SIG-M5 treated with dmso at 0.1 percent for 504 hours (cell line): ENCODE results near the gene TRAFD1.

Experiments used
- DNase-seq: peaks from one replicate; lab custom pipeline; 2025; ENCODE audit not compliant: unreplicated experiment; lab: John Stamatoyannopoulos, UW

TRAFD1 gene

DNA sequence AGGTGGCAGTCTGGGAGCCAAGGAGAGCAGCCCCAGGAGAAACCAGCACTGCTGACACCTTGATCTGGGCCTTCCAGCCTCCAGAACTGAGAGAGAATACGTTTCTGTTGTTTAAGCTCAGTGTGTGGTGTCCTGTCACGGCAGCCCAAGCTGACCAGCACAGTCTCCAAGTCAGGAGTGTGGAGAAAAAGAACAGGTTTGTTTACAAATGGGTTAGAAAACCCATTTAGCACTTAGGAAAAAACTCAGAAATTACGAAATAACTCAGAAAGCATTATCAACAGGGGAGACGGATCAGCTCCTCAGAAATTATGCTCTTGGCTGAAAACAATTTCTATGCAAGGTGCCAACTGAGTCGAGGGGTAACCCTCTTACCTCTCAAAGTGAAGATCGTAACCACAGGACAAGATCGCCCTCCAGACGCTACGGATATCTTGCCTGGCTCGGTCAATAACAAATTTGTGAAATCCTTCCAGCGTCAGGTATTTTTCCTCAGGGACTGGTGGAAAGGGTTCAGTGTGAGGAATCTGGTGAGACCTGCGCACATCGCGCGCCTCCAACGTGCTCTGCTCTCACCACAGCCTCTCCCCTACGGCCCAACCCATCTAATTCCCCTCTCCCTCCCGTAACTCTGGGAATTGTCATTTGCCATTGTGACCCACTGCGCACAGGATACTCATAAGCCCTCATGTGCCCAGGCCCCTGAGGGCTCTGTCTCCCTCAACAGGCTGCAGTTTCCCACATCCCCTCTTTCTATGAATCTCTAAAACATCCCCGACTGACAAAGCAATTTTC is 50.2 kb downstream of the TRAFD1 start:
- no peak for DNase-seq

DNA sequence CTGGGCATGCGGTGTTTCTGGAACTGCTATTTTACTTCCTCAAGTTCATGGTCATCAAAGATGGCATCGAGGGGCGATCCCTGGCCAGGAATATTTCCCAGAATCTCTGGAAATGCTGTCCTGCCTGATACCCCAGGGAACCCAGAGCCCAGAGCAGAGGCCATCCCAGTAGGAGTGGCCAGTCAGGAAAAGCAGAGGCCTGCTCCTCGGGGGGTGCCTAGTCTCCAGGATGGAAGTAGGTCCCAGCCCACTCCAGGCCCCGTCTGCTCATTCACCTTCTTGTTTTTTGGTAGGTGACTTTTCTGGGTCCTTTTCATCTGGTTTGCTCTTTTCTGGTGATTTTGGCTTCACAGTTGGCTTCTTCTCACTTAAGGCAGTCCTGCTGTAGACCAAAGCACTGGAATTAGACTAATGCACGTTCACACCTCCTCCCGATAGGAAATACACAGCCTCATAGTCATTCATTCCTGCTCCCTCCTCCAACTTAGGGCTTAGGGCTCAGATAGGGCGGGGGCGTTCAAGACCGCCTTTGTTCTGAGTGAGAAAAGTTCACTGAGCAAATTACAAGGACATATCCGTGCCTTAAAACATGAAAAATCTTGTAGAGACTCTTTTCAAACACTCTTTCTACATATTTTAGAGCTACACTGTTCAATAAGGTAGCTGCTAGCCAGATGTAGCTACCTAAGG is 51.1 kb downstream of the TRAFD1 start:
- DNase-seq: no peak

DNA sequence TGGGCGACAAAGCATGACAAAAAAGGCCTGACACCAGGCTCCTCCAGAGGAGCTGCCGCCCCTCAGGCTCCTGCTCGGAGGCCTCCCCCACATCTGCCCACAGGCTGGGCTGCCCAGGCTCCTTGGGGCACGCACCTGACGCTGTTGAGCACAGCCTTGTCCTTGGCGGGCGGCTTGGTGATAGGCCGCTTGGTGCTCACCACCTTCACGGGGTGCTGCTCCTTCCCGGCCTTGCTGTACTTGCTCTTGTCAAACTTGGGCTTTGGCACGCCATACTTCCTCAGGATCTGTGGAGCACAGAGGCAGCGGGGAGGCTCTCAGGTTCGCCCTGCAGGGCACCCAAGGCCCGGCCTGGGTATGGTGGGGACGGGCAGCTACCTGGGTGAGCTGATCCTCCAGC is 53.4 kb downstream of the TRAFD1 start:
- DNase-seq: no peak

DNA sequence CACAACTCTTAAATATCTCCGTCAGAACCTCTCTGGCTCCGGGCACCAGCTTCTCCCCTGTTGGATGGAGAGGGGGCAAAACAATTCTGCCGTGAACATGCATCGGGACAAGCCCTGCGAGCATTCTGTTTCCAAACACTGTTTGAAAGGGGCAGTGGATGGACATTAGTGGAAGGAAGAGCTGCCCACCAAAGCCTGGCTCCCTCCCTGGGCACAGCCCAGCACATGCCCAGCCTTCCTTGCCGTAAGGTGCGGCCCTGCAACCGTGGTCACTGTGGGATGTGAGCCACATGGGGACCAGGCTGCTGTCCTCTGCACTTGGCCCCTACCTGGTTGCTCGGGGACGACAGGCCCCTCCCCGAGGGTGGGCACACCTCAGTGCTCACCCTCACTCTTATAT is 54.0 kb downstream of the TRAFD1 start:
- DNase-seq: no peak

DNA sequence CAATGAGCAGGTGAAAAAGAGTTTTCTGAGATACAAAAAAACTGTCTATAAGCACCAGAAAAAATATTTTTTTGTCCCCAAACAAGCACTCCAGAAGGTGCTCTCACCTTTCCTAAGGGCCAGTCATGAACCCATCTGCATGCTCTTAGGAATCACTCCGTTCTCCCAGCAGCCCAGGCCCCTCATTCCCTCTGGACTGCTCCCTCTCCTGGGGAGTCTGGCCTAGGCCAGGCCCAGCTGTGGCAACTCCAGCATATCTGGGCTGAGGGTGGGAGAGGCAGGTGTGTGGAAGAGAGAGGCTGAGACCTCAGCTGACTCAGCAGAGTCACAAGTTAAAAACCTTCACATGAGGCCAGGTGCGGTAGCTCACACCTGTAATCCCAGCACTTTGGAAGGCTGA is 54.6 kb downstream of the TRAFD1 start:
- no peak for DNase-seq

DNA sequence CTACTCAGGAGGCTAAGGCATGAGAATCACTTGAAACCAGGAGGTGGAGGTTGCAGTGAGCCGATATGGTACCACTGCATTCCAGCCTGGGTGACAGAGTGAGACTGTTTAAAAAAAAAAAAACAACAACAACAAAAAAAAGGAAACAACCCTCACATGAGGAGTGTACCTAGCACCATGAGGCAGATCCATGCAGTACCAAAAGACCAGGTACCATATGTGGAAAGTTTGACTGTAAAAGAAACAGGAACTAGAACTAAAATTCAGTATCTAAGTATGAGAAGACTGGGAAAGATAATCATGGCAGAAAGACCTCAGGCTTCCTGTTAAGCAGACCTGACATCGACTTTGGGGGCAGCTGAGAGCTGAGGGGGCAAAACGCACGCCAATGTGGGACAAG is 55.1 kb downstream of the TRAFD1 start:
- no peak for DNase-seq

DNA sequence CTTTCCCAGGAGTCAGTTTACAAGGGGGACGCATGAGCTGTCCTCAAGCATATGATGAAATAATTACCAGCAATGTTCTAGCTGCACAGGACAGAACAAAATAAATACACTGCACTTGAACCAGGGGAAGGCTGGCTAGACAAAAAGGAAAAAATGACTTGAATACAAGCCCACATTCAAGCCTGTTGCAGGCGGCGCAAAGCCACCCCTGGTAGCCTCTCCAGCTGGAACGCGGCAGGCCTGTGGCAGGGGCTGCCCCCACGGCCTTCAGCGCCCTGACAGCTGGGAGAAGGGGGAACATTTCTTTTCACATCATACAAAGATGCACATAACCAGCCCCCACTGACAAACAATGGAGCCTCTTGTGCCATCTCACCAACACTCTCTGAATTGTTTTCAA is 57.1 kb downstream of the TRAFD1 start:
- no peak for DNase-seq

DNA sequence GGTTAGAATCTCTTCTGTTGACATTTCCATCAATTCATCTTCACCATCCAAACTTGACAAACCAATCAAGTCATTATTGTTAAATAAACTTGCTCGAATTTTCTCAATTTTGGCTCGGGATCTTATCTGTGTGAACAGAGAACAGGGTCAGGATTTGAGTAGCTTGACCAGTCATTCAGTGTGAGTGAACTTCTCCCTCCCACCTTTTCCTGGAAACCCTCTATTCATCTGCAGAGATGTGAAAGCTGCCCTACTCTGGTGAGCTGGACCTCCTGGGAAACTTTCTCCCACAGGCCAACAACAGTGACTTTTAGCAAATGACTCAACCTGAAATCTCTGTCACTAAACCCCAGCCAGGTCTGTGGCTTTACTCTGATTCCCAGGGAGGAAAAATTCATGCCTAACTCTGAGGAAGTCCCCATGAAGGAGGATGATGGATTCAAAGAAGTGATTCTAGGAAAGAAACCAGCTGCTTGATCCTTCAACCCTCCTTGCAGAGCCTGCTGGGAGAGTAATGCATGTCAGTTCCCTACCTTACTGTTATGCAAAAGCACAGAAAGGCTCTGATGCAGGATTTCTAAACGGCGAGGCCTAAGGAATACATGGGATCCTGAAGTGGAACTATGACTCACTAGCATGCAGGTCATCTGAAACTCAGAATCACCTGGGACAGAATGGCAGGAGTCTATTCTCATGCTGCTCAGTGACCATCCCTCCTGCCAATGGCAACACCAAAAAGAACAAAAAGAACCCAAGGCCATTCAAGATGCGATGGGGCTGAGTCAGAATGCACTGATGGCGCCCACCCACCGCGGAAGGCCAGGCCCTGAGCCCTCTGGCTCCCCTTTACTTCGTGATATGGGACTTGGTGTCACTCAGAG is 58.0 kb downstream of the TRAFD1 start:
- no peak for DNase-seq

DNA sequence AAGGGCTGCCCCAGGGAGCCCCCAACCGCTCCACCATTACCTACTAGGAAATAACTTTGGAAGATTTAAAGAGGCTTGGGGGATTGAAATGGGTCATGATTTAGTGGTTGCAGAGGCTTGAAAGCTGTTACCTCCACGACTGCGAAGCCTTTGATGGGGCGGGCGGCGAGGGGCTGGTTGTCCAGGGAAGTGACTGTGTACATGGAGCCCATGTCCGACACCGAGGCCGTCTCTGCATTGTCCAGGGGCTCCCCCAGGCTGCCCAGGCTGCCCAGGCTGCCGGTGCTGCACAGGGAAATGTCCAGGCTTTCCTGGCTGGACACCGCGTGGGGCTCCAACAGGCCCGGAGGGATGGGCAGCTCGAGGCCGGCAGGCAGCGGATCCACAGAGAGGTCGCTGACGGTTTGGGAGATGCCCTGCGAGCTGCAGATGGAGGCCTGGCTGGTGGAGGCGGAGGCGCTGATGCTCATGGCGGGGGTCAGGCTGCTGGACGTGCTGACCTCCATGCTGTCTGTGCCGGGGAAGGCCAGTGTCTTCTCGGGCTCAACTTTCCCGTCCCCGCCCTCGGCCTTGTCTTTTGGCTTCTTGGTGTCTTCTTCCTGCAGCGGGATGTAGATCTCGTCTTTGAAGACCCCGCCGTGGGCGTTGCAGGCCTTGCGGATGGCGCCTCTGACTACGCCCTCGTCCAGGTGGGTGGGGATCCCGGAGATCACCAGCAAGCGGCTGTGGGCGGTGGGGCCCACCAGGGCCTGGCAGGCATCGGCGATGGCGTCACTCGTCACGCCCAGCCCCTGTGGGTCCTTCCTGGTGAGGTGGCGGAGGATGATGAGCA is 58.9 kb downstream of the TRAFD1 start:
- DNase-seq: no peak

DNA sequence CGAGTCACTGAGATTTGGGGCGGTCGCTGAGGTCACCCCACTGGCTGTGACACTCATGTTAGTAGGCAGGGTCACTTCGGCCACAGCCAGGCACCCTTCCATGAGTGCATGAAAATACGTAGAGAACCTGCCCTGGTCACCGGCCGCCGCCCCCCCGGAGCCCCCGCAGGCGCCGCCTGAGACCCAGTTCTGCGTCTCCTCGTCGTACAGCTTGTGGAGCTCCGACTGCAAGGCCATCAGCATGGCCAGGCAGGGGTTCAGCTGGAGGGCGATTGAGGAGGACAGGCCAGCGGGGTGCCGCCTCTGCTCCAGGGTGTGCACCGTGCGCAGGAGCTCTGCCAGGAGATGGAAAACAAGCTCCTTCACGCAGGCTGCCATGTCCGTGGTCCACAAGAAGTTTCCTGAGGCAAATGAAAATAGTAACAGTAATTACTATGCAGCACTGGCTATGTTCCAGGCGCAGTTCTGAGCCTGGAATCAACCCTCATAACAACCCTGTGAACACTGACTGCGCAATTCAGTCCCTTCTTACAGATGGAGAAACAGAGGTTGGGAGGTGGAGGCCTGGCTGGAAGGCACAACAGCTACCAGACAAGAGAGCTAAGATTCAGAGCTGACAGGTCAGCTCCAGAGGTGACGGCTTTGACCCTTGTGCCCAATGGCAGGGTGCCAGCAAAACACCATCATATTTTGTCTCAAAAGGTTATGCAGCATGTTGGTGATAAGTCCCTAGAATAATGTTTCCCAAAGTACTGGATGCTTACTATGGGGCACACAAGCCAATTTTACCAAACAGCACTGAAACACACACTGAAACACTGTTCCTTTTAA is 59.9 kb downstream of the TRAFD1 start:
- DNase-seq: no peak

DNA sequence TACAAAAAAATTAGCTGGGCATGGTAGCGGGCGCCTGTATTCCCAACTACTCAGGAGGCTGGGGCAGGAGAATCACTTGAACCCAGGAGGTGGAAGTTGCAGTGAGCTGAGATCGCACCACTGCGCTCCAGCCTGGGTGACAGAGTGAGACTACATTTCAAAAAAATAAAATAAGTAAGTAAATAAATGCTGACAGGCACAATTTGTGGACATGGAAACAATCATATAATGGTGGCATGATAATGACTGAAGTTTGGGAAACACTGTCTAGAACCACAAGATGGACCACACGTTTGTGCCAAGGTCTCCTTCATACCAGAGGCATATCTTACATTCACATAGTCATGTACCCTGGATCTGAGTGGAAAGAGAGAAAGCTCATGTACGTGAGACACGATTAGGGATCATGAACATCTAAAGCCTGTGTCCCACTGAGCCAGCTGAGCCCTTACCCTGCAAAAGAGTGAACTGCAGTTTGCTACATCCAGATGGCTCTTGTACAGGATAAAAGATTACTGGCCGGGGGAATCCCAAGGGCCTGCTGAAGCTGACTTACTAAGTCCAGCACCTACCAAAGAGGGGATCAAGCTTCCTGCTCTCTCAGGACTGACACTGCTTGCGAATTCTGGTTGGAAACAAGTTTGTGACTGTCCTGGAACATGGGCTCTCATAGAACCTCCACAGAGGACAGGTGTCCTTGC is 62.9 kb downstream of the TRAFD1 start:
- DNase-seq: no peak

DNA sequence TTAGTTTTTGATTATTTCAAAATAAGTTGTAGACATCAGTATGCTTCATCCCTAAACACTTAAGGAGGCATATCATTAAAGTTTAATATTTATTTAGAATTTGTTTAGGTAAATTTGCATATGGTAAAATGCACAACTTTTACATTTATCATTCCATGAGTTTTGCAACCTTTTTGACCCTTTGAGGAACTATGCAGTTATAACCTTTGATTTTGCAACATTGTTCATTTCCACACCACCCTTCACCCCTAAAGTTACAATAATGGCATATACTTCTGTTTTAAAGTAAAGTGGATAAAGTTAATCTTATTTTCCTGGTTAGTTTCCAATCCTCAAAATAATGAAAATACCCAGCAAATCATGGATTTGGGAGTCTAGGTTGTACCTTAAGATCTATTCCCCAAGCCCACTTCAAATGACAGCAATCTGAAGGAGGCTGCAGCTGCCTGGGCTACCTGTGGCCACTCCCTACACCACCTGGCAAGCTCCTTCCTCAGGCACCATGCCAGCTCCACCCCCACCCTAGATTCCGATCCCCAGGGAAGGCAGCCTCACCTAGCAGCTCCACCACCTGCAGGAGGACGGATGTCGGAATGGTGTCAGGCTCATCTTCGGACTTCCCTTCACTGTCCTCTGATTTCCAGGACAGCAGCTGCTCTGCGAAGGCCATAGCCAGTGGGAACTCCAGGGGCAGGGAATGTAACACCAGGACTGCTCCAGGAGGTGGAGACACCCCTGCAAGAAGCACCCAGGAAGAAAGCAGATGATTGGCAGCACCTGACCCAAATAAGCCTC is 65.1 kb downstream of the TRAFD1 start:
- DNase-seq: no peak

DNA sequence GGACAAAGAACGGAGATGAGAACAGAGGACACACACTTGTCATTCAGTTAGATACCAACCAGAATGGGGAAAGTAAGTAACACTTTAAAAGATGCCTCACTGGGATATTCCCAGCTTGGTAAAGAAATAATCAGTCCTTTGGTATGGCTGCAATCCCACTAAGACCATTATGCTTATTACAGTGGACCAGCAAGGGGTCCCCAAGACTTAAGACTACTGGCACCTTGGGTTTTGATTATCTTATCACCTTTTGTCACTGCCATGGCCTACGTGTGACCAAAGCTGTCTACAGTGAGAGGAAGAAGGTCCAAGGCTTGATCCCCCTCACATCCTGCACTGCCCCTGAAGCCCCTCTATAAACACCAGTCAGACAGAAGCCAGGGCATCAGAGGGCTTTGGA is 65.8 kb downstream of the TRAFD1 start:
- DNase-seq: no peak

DNA sequence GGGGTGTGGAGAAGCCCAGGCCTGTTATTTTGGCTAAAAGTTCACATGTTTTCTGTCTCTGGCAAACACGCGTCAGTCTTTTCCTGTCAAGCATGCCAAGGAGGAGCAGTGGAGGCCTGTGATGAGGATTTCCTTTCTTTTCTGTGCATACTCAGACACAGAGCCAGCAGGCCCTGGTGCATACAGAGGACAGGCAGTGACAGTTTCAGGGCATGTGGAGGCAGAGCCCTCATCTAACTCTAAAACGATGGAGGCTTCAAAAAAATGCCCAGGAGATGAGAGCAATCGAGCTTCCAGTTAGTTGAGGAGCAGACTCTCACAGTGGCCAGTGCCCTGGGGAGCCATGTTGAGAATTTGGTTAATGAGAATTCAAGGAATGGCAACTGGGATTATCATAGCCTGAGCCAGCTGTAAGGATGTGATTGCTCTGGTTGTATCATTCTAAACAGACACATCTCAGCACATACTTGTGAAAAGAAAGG is 66.5 kb downstream of the TRAFD1 start:
- DNase-seq: no peak

DNA sequence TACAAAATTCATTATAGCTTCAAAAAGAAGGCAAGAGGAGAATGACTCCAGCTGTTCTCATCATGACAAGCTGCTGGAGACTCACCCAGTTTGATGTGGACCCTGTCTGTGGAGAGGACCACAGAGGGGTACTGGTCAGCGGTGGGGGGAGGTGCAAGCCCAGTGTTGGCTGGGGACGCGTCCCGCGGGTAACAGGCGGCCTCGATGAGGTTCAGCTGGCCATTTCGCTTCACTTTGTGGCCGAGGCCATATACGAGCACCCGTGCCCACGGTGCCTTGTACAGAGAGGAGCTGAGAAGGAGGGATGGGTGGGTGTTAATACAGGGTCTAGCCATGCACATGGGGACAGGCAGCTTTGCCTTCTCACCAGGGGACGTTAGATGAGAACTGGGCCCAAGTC is 67.1 kb downstream of the TRAFD1 start:
- DNase-seq: no peak

DNA sequence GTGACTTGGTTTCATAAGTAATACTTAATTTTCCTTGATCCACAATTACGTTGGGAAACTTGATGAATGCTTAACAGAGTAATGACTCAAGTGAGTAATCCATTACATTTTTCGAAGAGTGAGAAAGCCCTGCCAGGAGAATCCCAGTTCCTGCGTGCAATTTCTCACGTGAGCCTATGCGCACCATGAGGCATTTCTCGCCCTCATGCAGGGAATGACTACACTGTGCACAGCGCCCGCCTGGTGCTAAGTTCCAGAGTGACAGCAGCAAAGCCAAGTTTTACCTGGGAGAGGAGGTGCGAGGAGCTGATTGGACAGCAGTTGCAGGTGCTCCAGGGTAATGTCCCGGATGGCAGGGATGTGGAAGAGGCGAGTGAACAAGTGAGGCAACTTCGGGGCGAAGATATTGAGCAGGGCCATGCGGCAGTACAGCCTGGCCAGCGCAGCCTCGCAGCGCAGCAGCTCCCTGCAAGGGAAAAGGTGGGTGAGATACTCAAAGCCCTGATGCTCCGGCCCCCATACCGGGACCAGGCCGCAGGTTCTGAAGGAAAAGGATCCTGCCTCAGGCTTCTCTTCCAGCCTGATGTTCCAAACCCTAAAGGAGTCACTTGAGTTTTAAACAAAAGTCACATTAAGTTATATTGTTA is 69.4 kb downstream of the TRAFD1 start:
- DNase-seq: no peak

DNA sequence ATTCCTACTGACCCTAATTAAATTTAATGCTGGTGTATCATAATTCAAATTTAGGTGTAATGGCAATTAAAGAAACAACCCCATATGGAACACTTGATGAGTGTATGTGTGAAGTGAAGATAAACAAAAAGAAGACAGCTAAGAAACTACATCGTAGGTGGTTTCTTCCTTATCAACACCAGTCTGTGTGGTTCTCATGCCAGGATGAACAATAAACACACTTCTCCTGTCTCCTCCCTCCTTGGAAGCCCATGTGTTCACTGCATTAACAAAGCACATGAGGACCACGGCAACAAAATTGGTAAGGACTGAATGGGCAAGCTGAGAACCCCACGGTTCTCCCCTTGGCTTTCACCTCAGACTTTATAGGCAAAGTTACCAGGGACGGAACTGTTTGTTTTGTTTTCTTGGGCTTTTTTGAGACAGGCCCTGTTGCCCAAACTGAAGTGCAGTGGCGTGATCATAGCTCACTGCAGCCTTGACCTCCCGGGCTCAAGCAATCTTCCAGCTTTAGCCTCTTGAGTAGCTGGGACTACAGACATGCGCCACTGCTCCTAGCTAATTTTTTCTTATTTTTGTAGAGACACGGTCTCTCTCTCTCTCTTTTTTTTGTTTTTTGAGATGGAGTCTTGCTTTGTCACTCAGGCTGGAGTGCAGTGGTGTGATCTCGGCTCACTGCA is 71.0 kb downstream of the TRAFD1 start:
- DNase-seq: no peak
